ENCODE results near the gene GOT2. TPM values are rescaled to one million over a fixed set of nuclear protein-coding genes. Genes with fewer than 3 reads are reported as not detected.

GOT2 gene
- total RNA-seq, 2 donors from 2014 or later = 24.7 to 27.0 TPM

DNA sequence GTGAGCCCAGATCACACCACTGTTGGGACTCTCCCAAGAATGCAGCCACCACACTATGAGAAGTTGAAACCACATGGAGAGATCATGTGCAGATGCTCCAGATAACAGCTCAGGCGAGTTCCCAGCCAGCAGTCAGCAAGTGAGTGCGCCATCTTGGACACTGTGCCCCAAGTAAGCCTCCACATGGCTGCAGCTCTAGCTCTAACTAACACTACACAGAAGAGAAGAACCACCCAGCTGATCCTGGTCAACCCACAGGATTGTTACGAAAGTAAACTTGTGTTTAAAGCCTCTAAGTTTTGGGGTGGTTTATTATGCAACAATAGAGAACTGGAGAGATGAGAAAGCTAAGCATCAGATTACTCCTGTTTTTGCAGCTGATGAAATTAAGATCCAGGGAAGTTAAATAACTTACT, 75.3 kb downstream of the GOT2 start:
- no peak overlapping the region for H3K4me3 Mint-ChIP-seq
- DNase-seq = no peak
- no peak for ATAC-seq
- no peak overlapping the region for H3K27ac Mint-ChIP-seq
- H3K9me3 ChIP-seq (ENCODE audit: control insufficient read depth, low read length, poor library complexity, severe bottlenecking) = no peaks in the 10 kb centered on the region
- no peaks in the 10 kb centered on the region for H3K36me3 Mint-ChIP-seq (ENCODE audit: low read depth)
- peaks cover 7% of the 10 kb centered on the region for H3K27me3 Mint-ChIP-seq
- H3K4me1 Mint-ChIP-seq = peaks cover 2% of the 10 kb centered on the region

Other genes starting within 250 kb of the GOT2 start
- 1 to 10 TPM in 1 of 2 donors, under 1 TPM in 1; 0.90 to 1.3 TPM for gene NDRG4, start 234.2 kb downstream of the GOT2 start, total RNA-seq
- gene SETD6, start 218.8 kb downstream of the GOT2 start, total RNA-seq = 10 to 100 TPM; 20.7 to 24.7 TPM
- 100 to 1,000 TPM; 213 to 224 TPM for gene CNOT1, start 104.5 kb downstream of the GOT2 start, total RNA-seq
- 1 to 10 TPM; 7.6 to 9.2 TPM for gene SLC38A7, start 49.5 kb downstream of the GOT2 start, total RNA-seq